Jurkat, Clone E6-1 (cell line): ENCODE data around the gene PRTN3.

Experiments
- DNase-seq: peaks from one replicate; pipeline ENCODE4 v3.0.0-alpha.2; 2011; ENCODE audit warnings: low read depth, low spot score
- H3K4me3 ChIP-seq: 2 replicates; pipeline ENCODE4 v1.5.1; 2011; ENCODE audit warnings: mild to moderate bottlenecking, low read length, control low read depth, moderate library complexity

The PRTN3 gene

DNA sequence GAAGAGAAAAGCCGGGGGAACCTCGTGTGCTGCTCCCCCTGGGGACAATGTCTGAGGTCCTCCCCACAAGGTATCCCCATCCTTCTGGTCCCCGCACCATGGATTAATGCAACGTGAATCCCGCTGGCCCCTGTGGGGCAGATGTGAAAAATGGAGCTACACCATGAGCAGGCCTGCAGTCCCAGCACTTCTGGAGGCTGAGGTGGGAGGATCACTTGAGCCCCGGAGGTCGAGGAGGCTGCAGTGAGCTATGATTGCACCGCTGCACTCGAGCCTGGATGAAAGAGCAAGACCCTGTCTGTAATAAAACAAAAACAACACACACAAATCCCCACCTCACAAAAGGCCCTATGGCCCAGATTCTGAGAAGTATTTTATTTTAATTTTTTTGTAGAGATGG, 17.5 kb downstream of the PRTN3 start:
- no peak overlapping the region for H3K4me3 ChIP-seq
- DNase-seq = no peak

DNA sequence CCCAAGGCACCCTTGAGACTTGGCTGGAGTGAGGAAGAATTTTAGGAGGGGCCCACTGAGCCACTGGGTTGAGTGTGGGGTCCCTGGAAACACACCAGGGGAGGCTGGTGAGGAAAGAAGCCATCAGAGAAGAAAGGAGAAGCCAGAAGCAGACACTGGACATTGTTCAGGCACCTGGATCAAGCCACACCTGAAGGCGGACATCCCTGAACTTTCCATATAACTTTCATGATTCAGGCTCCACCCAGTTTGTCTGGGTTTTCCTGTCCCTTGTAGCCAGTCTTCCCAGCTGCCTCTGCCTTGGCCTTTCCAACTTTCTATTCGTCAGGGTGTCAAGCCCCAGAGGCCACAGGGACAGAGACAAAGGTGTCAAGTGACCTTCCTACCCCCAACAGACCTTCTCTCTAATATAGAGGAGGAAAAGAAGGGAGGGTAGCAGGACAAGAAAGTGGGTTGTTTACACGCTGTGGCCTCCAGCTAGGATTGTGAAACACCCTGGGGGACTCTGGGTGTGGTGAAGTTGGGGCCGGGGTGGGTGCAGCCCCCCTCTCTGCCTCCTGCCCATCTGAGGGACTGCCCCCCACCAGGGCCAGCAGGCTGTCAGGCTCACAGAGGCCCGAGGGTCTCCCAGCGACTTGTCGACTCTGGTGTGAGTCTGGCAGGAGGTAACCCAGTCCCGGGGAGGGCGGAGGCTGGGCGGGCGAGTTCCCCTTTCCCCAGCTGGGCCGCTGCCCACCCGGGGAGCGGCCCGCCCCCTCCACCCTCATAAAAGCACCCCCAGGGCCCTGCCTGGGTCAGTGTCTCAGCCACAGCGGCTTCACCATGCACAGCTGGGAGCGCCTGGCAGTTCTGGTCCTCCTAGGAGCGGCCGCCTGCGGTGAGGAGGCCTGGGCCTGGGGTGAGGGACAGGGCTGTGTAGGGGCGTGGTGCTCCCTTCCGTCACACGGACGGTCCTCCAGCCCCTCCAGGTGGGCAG, 18.4 kb downstream of the PRTN3 start, which contains the start of gene CFD:
Gene CFD (plus strand): TSS at position 797 of the 976 bp plus-strand sequence. CDS start 26 bp downstream, at position 823.
- DNase-seq = no peak
- H3K4me3 ChIP-seq = peak within 1 kb of the TSS; percentile 56

DNA sequence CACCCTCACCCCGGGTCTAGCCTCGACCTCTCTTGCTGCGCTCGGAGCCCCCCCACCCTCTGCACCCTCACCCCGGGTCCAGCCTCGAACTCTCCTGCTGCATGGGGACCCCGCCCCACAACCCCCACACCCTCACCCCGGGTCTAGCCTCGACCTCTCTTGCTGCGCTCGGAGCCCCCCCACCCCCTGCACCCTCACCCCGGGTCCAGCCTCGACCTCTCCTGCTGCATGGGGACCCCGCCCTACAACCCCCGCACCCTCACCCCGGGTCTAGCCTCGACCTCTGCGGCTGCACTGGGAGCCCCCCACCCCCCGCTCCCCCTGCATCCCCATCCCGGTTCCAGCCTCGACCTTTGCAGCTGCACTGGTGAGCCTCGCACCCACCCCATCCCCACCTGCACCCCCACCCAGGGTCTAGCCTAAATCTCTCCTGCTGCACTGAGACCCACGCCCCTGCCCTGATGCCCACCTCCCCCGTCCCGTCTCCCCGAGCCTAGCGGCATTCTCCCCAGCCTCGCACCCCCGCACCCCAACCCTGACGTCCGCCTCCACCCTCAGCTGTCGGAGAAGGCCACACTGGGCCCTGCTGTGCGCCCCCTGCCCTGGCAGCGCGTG, 20.4 kb downstream of the PRTN3 start:
- peak overlapping the region; percentile 56 for H3K4me3 ChIP-seq
- DNase-seq = no peak

DNA sequence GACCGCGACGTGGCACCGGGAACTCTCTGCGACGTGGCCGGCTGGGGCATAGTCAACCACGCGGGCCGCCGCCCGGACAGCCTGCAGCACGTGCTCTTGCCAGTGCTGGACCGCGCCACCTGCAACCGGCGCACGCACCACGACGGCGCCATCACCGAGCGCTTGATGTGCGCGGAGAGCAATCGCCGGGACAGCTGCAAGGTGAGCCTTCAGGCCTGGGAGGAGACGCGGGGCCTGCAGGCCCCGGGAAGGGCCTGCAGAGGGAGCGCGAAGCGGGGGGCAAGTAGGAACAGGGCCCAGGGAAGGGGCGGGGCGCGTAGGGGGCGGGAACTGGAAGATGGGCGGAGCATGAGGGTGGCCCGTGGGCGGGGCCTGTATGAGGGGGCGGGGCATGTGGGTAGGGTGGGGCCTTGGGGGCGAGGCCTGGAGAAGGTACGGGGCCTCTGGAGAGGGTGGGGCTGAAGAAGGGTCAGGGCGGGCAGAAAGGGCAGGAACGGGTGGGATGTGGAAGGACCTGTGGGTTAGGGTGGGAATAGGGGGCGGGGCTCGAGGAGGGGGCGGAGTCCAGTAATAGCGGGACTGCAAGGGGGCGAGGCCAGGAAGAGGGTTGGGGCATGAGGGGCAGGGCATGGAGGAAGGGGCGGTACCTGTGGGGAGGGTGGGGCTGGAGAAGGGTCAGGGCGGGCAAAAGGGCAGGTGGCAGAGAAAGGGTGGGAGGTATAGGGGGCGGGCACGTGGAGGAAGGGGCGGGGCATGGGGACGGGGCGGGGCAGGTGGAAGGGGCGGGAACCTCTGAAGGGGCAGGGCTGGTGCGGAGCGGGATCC, 21.2 kb downstream of the PRTN3 start:
- peak; percentile 62 for DNase-seq
- H3K4me3 ChIP-seq = no peak overlapping the region

DNA sequence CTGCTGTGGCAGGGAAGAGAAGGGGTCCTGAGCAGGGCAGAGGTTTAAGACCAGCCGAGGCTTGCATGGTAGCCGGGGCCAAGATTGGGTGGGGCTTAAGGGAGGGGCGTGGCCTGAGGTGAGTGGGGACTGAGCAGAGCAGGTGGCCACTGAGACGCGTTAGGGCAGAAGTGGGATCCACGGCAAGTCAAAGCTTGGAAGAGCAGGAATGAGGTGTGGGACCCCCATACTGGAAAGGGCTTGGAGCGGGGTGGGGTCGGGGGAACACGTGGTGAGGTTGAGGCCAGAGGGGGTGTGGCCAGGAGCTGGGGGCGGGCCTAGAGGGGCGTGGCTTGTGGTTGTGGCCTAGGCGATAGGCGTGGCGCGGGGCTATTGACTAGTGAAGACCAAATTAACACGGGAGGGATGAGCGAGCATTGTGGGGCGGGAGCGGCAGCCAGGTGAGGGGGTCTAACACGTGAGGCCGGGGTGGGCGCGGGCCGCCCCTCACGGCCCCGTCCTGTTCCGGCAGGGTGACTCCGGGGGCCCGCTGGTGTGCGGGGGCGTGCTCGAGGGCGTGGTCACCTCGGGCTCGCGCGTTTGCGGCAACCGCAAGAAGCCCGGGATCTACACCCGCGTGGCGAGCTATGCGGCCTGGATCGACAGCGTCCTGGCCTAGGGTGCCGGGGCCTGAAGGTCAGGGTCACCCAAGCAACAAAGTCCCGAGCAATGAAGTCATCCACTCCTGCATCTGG, 21.9 kb downstream of the PRTN3 start:
- DNase-seq = peak; percentile 46
- no peak overlapping the region for H3K4me3 ChIP-seq

DNA sequence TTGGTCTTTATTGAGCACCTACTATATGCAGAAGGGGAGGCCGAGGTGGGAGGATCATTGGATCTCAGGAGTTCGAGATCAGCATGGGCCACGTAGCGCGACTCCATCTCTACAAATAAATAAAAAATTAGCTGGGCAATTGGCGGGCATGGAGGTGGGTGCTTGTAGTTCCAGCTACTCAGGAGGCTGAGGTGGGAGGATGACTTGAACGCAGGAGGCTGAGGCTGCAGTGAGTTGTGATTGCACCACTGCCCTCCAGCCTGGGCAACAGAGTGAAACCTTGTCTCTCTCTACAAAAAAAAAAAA, 22.5 kb downstream of the PRTN3 start:
- DNase-seq = no peak
- H3K4me3 ChIP-seq = no peak overlapping the region

DNA sequence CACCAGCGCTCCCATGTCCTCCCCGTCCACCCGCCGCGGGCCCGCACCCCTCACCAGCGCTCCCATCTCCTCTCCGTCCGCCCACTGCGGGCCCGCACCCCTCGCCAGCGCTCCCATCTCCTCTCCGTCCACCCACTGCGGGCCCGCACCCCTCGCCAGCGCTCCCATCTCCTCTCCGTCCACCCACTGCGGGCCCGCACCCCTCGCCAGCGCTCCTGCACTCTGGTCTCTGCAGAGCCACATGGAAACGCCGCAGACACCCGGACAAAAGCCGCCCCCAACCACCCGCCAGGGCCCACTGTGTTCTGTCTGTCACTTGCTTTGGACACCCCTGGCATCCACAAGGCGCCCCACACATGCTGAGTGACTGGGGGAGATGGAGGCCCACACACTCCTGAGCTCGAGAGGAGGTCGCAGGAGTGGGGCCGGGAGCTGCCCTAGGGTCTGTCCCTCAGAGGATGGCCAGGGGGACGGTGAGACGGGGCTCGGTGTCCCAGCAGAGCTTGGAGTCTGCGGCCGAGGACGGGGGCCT, 26.0 kb downstream of the PRTN3 start:
- DNase-seq = no peak
- H3K4me3 ChIP-seq = no peak overlapping the region

DNA sequence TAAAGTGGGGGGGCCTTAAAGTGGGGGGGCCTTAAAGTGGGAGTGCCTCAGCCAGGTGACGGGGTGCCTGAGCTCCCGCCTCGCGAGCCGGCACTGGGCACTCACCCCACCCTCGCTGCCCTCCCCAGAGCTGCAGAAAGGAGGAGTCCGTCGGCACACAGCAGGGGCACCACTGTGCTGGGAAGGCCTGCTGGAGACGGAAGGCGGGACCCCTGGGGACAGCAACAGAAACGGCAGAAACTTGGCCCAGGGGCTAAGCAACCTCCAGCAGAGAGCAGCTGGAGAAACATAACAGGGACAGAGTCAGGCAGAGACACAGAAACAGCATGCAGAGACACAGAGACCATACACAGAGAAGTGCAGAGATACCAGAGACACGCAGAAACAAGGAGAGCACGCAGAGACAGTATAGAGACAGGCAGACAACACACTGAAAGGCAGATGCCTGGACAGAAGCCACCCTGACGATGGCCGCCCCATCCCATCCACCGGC, 26.5 kb downstream of the PRTN3 start:
- no peak for DNase-seq
- no peak overlapping the region for H3K4me3 ChIP-seq

DNA sequence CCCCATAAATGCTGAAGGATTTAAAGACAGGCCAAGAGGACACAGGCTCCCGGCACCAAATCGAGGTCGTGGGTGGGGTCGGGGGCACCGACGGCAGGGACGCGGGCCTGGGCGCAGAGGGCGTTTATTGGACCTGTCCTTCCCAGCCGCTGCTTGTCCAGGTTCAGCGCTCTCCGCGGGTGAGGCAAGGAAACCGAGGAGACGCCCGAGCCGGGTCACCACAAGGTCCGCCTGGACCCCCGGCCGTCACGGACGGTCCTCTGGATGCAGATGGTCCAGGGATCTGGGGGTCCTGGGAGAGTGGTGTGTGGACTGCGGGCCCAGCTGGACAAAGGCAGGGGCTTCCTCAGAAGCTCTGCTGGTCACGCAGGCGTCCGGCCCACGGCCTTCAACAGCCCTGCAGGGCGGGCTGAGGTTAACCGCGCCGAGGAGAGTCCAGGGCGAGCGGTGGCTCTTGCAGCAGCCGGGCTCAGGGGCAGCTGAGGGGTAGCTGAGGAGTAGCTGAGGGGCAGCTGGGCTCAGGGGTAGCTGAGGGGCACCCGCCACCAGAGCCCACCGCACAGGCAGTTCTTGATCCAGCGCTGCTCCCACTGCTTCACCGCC, 27.2 kb downstream of the PRTN3 start:
- no peak overlapping the region for H3K4me3 ChIP-seq
- no peak for DNase-seq

DNA sequence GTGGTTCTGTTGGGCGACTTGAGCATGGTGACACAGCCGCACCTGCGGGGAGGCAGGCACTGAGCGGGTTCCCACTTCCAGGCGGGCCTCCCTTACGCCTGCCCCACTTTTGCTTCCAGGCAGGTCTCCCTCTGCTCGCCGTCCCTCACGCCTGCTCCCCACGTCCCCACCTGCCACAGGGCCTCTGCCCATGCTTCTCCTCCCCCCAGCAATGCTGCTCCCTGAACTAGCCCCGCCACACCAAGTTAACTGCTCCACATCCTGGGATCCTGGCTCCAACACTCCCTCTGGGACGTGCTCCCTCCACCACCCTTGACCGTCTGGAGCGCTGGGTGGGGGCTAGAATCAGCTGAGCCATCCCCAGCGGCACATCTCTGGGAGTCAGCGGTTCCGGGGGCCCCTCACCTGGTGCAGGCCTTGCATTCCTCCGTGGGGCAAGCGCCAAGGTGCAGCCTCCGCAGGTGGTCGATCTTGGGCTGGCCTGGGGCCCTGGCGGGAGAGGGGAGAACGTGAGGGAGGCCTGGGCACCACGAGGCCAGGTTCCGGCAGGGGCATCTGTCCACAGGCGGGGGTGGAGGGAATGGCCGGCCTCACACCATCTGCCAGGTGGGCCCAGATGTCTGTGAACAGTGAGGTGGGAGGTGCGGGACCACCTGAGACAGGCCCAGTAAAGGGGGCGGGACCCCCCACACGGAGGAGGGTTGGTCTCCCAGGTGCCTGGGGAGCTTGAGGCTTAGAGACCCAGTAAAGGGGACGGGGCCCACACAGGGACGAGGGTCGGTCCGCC, 27.9 kb downstream of the PRTN3 start:
- H3K4me3 ChIP-seq = no peak overlapping the region
- DNase-seq = no peak

DNA sequence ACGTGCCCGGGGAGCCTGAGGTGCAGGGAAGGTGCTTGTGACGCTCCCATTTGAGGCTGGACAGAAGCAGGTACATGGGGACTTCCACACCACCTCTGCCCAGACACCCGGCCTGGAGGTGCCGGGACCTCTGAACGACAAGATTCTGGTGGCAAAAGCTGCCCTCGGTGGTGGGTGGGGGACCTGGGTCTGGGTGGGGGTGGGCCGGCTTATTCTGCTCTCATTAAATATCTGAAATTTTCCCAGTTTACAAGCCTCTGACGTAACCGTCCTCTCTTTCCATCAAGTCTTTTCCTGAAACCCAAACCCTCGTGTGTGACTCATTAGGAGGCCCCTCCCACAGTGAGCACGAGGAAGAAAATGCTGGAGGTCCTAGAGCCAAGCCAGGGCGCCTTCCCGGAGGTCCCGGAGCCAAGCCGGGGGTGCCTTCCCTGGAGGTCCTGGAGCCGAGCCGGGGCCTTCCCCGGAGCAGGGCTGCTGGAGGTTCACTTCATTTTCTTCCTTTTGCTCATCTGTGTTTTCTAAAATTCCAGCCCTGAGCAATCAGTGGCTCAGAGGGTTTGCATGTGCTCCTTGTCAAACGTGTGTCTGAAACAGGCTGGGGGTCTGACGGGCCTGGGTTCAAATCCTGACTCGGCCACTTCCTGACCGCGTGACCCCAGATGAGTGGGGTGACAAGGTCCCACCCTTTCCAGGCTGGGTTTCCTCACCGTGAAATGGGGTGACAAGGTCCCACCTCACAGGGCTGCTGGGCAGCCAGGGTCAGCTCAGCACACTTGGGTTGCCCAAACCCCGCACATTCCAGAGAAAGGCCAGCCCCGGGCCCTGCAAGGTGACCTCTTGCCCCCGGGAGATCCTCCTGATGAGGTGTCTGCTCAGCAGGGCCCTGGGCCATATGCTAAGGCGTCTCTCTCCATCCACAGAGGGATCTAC, 28.7 kb downstream of the PRTN3 start:
- no peak for DNase-seq
- H3K4me3 ChIP-seq = no peak overlapping the region

DNA sequence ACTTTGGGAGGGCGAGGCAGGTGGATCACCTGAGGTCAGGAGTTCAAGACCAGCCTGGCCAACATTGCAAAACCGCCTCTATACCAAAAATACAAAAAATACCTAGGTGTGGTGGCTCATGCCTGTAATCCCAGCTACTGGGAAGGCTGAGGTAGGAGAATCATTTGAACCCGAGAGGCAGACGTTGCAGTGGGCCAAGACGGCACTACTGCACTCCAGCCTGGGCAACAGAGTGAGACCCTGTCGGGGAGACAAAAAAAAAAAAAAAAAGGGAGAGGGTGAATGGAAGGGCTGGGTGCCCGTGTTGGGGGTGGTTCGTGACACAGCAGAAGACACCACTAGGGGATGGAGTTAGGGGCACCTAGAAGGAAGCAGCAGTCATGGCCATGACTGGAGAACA, 29.5 kb downstream of the PRTN3 start:
- no peak overlapping the region for H3K4me3 ChIP-seq
- no peak for DNase-seq

DNA sequence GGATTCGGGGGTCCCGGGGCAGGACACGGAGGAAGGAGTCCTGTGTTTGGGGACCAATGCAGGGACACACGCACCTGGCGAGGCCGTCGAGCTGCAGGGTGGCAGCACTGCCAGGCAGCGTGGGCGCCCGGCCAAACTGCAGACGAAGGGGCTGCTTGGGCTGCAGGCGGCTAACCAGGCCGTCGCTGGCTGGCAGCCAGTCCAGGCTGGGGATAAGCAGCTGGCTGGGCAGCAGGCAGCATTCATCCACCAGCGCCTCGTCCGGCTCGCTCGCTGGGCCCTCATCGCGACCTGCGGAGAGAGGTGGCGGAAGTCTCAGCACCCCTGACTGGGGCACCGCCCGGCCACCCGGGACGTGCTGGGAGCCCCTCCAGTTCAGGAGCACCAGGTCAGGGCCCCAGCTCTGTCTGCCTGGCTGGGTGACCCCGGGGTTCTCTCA, 30.2 kb downstream of the PRTN3 start:
- DNase-seq = no peak
- H3K4me3 ChIP-seq = no peak overlapping the region

DNA sequence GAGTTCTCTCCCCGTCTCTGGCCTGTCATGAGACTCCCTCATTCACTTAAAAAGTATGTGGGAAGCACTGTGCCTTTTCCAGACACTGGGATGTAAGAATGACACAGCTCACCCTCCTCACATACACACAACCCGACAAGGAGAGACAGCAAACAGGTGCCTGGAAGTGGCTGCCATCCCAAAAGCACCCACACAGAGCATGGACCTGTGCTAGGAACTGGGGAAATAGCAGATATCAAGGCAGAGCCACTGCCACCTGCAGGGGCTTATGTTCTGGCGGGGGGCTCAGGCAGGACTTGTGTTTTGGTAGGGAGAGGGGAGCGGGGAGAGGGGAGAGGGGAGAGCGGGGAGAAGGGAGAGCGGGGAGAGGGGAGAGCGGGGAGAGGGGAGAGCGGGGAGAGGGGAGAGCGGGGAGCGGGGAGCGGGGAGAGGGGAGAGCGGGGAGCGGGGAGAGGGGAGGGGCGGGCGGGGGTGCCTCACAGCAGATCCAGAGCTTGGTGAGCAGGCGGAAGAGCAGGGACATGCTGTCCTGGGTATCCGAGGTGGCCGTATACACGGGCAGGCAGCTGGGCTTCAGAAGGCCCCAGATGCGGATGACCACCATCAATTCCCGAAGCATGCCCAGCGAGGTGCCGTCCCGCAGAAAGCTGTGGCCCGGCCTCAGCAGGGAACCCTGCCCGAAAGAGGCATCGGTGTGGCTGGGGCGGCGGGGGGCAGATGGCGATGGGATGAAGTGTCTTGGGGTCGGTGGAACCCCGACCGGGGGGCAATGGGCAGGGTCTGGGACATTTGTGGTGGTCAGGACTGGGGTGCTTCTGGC, 30.9 kb downstream of the PRTN3 start:
- DNase-seq = no peak
- peak overlapping the region; percentile 3; the same call in 1 of the 2 replicates for H3K4me3 ChIP-seq

DNA sequence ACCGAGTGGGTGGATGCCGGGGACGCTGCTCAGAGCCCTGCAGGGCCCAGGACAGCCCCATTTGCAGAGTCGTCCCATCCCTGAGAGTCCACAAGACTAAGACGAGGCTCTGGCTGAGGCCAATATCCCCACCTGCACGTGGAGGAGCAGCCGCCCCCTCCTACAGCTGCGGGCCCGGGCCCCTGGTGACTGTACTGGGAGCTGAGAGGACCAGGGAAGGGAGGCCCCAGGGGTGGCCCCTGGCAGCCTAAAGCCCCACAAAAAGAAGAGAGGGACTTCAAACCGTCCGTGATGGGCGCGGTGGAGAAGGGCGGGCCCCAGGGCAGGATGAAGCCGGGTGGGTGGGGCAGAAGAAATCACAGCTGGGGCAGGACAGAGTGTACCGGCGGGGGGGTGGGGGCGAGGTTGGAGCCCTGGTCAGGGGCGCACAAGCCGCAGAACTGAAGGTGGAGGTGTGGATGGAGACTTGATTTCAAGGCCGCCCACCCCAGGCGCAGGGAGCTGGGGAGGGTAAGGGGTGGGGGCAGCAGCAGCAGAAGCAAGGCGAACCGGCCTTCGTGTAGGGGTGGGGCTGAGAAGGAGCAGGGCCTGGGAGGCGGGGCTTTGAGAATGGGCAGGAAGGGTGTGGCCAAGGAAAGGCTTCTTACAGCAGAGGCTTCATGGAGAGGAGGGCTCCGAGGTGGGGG, 31.6 kb downstream of the PRTN3 start:
- peak overlapping the region; percentile 7; the same call in 1 of the 2 replicates for H3K4me3 ChIP-seq
- peak; percentile 90 for DNase-seq
